HG03280 (cell line): ENCODE measurements around the gene RPTOR.
"Not testable (repeated sequence)": the region's sequence is repeated elsewhere in the genome, so short reads cannot be mapped to it uniquely, and the experiment has no call there.

ENCODE experiments used
- ATAC-seq: cut with Tn5 transposase; IDR thresholded peaks from one replicate; pipeline ENCODE4 v1.9.1; 2021; ENCODE audit warnings: mild to moderate bottlenecking, moderate library complexity; ENCODE audit not compliant: unreplicated experiment

RPTOR gene

GRCh38 chr17:80614332-80615047 is 69.9 kb downstream of the RPTOR start:
- ATAC-seq = no peak

- no peak for ATAC-seq
These were observed 70.7 kb downstream of the RPTOR start for GRCh38 chr17:80615376-80615775.

DNA sequence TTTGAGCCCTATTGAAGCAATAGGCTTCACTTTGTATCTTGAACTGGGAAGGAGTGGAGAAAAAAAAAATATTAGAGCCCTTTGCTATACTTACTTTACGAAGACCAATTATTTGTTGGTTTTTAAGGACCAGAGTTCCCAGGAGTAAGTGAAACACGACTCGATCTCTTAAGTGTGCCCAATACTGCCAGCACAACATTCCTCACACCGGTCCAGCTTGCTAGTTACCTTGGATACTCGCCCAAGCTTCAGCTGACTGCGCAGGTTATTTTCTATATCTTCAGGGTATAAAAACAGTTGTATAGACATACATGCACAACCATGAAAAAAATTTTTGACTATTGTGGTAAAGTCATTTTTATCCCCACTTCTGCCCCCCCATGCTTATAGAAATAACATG is 72.1 kb downstream of the RPTOR start:
- ATAC-seq = no peak

- ATAC-seq = no peak
These were observed 73.7 kb downstream of the RPTOR start for GRCh38 chr17:80618304-80618703.

- ATAC-seq = no peak
These were observed 75.0 kb downstream of the RPTOR start for GRCh38 chr17:80619535-80620235.

GRCh38 chr17:80621335-80621996 is 76.8 kb downstream of the RPTOR start:
- ATAC-seq = no peak

- no peak for ATAC-seq
These were observed 77.3 kb downstream of the RPTOR start for GRCh38 chr17:80621997-80622357.

DNA sequence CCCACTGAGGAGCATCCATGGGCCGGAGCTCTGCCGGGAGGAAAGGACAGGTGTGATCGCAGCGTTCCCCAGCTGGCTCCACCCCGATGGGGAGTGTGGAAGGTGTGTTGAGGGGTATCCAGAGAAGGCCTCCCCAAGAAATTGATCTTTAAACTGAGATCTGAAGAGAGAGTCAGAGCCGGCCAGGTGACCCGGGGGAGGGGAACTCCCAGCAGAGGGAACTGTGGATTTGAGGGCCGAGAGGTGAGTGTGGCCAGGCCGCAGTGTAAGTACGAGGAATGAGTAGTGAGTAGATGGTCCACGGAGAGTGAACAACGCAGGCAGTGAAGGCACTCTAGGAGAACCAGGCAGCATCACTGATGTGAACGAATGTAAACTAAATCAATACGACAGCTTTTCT is 80.2 kb downstream of the RPTOR start:
- no peak for ATAC-seq

- no peak for ATAC-seq
These were observed 81.0 kb downstream of the RPTOR start for GRCh38 chr17:80625627-80626026.

DNA sequence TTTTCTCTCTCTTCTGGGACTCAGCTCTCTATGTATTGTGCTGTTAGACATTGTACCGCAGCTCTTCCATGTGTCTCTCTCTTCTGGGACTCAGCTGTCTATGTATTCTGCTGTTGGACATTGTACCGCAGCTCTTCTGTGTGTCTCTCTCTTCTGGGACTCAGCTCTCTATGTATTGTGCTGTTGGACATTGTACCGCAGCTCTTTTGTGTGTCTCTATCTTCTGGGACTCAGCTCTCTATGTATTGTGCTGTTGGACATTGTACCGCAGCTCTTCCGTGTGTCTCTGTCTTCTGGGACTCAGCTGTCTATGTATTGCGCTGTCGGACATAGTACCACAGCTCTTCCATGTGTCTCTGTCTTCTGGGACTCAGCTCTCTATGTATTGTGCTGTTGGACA is 84.2 kb downstream of the RPTOR start:
- ATAC-seq = not testable (repeated sequence)

- ATAC-seq = no peak
These were observed 84.8 kb downstream of the RPTOR start for GRCh38 chr17:80629298-80630028.

DNA sequence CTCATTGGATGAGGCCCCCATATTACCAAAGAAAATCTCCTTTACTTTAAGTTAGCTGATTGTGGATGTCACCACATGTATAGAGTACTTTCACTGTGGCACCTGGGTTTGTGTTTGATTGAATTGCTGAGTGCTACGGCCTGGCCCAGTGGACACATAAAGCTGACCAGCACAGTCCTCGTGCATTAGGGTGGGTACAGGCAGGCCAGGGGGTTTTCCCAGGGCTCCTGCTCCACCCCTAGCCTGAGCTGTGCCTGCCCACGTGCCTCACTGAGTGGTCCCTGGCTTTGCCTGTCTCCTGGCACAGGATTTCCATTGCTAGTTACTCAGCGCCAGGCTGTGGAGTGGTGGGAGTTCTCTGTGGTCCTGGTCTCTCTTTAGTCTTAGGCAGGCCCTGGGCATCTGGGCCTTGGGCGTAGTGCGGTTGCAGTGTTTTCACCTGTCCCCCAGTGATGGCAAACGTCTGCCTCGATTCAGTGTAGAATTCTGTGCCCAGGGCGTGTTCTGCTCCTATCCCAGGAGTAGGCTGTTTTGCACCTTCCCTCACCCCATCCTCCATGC is 86.0 kb downstream of the RPTOR start:
- no peak for ATAC-seq

- no peak for ATAC-seq
These were observed 86.8 kb downstream of the RPTOR start for GRCh38 chr17:80631142-80632045.

DNA sequence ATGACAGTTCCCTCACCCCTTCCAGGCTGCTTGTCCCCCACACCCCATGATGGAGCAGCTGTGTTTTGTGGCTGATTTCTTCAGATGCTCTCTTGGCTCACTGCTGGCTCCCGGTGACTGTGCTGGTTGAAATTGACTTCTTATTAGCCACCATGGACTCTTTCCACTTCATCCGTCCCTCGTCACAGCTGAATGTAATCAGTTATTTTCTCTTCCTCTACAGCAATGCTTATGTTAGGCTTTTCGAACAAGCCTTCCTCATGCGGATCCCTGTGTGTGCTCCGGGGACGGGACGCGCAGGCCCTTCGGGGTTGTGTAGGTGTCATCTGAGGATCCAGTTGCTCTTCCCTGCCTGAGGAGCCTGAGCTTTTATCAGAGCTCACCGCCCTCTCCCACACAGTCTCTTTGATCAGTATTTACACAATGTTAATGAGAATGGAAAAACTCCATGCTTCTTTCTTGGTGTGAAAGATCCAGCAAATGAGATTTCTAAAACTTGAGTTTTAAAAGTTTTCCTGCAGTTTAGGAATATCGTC is 87.5 kb downstream of the RPTOR start:
- no peak for ATAC-seq

DNA sequence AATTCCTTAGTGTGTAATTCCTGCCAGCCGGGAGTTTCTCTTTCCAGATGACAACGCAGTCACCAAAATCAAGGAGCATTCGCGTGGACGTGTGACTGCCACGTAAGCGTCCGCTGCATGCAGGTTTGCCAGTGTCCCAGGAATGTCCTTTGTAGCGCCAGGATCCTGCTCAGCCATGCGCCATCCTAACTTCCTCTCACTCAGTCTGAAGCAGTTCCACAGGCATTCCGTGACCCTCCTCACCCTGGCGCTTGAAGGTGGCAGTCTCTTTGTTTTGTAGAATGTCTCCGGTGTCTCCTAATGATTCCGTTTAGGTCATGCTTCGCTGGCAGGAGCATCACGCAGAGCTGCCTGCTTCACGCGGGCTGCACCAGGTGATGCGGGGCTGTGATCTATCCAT is 88.6 kb downstream of the RPTOR start:
- ATAC-seq = no peak

DNA sequence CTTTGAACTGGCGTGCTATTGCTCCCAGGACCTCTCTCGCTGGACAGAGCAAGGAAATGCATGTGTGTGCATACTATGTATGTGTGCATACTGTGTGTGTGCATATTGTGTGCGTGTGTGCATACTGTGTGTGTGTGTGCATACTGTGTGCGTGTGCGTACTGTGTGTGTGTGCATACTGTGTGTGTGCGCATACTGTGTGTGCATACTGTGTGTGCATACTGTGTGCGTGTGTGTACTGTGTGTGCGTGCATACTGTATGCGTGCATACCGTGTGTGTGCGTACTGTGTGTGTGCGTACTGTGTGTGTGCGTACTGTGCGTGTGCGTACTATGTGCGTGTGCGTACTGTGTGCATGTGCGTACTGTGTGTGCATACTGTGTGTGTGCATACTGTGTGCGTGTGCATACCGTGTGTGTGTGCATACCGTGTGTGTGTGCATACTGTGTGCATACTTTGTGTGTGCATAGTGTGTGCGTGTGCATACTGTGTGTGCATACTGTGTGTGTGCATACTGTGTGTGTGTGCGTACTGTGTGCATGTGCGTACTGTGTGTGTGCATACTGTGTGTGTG is 89.4 kb downstream of the RPTOR start:
- ATAC-seq = no peak

DNA sequence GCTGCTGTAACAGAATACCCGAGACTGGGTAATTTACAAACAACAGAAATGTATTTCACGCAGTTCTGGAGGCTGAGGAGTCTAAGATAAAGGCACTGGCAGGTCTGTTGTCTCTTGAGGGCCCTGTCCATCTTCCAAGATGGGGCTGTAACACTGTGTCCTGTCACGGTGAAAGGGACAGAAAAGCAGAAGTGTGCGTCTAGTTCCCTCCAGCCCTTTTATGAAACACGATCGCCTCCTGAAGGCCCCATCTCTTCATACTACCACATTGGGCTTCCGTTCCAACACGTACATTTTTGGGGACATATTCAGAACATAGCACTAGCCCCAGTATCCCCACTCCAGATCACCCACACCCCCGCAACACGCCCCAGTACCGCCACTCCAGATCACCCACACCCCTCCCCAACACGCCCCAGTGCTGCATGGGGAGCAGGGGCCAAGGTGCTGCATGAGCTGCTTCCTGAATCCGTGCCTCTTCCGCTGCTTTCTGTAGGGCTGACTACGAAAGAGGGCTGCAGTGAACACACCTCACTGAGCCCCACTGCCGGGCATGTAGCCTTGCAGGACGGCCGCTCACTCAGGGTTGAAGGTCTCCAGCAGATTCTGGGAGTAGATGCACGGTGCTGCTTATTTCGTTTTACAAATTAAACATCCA is 91.9 kb downstream of the RPTOR start:
- no peak for ATAC-seq

GRCh38 chr17:80637048-80637781 is 92.6 kb downstream of the RPTOR start:
- no peak for ATAC-seq
